Psoas muscle (tissue), 8 donors: ENCODE data around the gene CLEC11A. TPM values are rescaled to one million over a fixed set of nuclear protein-coding genes. Genes with fewer than 3 reads are reported as not detected.

ENCODE experiments used
- ATAC-seq, 4 donors: fragments of 200-7000 bp; cut with Tn5 transposase; one replicate each; pipeline ENCODE4 v1.9.1; 2020; ENCODE audit warnings: moderate library complexity in 3 of 4, mild to moderate bottlenecking in 2 of 4
- DNase-seq, 2 donors: peaks; one replicate each; pipeline ENCODE4 v3.0.0-alpha.2; 2020
- H3K27ac ChIP-seq: fragments of 200-600 bp; one replicate; pipeline ENCODE4 v1.8.0; 2022
- H3K27me3 ChIP-seq, 3 donors: fragments of 200-600 bp in 1 of 3; one replicate each; pipeline versions ENCODE4 v1.6.1 to v1.8.0; 2013 to 2022; ENCODE audit warnings: low read length in 2 of 3, mild to moderate bottlenecking in 2 of 3, moderate library complexity in 1 of 3; ENCODE audit not compliant: insufficient read depth in 3 of 3
- H3K36me3 ChIP-seq, 2 donors: fragments of 200-600 bp in 1 of 2; one replicate each; pipeline versions ENCODE4 v1.6.1 to v1.8.0; 2013 to 2022; ENCODE audit warnings: low read depth in 1 of 2, mild to moderate bottlenecking in 1 of 2, moderate library complexity in 1 of 2; ENCODE audit not compliant: insufficient read depth in 1 of 2
- H3K4me1 ChIP-seq: fragments of 200-600 bp; one replicate; pipeline ENCODE4 v1.8.0; 2022
- H3K4me3 ChIP-seq: fragments of 200-600 bp; one replicate; pipeline ENCODE4 v1.8.0; 2022; ENCODE audit warnings: mild to moderate bottlenecking
- H3K9me3 ChIP-seq: fragments of 200-600 bp; one replicate; pipeline ENCODE4 v1.8.0; 2022
- CTCF ChIP-seq: fragments of 200-600 bp; IDR thresholded peaks from one replicate; pipeline ENCODE4 v1.8.0; 2022; ENCODE audit warnings: antibody characterized with exemption
- WGBS, 3 donors: extraction: QIAGEN DNeasy Blood & Tissue Kit; methylation state at CpG; one replicate each; pipeline versions ENCODE4 v1.1.6 to v1.1.7; 2013; 5-methylcytosine and 5-hydroxymethylcytosine counted together
- intact Hi-C, 2 donors: fragments of 100-400 bp; cut with DNase I; formaldehyde crosslinking; loops; one replicate each; pipeline versions ENCODE4 v1.11.0 to v1.14.2; 2022
- polyA plus RNA-seq, 3 donors: library from polyadenylated mRNA; stranded (reverse); fragments of 200-250 nt; gene quantifications; one replicate each; pipeline ENCODE4 v1.2.3, GENCODE V29; 2013
- total RNA-seq, 4 donors: library from RNA; stranded (reverse); fragmentation: NEBNext Ultra II Directional in 2 of 4; extraction: Animal tissue kit (Norgen Biotek cat#: 25700) in 2 of 4; gene quantifications; one replicate each; pipeline versions ENCODE4 v1.2.1 to v1.2.4, GENCODE V29; 2021 to 2023
- donor health status: healthy with polysubstance abuse.
- donor health status: DM: no; HTN: no; CAD: no; lungs with moderate emphysema.
- donor health status: Bipolar disorder and iron deficiency.
- donor health status: healthy.
- donor health status: DM: yes; HTN: yes; CAD: no.
- donor health status: DM: no; HTN: no; CAD: no.
- donor health status: DM: no; HTN: no; CAD: no.
- donor health status: DM: yes; HTN: yes; CAD: no.

The CLEC11A gene
- total and polyA plus RNA-seq, 7 donors: 0.83 to 4.5 (median 1.7) TPM

- 32 to 42% (median 35%) methylated on average over 9 of the region's 9 CpGs for WGBS, 3 donors
- Histone ChIP-seq H3K9me3 (no peaks in the 10 kb centered on the region), H3K36me3 (no peaks in the 10 kb centered on the region), H3K27ac (peak overlapping the region; percentile 16), H3K4me1 (no peaks in the 10 kb centered on the region), H3K27me3 (peaks cover 0 to 73% (median 27%) of the 10 kb centered on the region in 3 donors), H3K4me3 (peak overlapping the region; percentile 67)
- DNase-seq (no peak), ATAC-seq (no peak)
- intact Hi-C loops: no loop called here
- no peak for TF ChIP-seq CTCF
Measured at GRCh38 chr19:50725911-50726230, 2.7 kb downstream of the CLEC11A start.

GRCh38 chr19:50728084-50728737 is 5.0 kb downstream of the CLEC11A start:
- intact Hi-C loops: no loop called here
- peaks cover 0 to 56% (median 27%) of the 10 kb centered on the region in 3 donors for H3K27me3 ChIP-seq
- no peak for TF ChIP-seq CTCF
- H3K4me3 ChIP-seq: no peak overlapping the region
- 12 to 17% (median 14%) methylated on average over 36 to 39 of the region's 39 CpGs for WGBS, 3 donors
- no peaks in the 10 kb centered on the region for H3K9me3 ChIP-seq
- DNase-seq (peak; percentile 74 to 78), ATAC-seq (peak in 3 of 4 donors; percentile 15 to 55 (median 37))
- H3K4me1 ChIP-seq: no peaks in the 10 kb centered on the region
- H3K36me3 ChIP-seq: no peaks in the 10 kb centered on the region
- H3K27ac ChIP-seq: peak overlapping the region; percentile 23

GRCh38 chr19:50729894-50730293 is 6.7 kb downstream of the CLEC11A start:
- no peak overlapping the region for H3K27ac ChIP-seq
- H3K4me1 ChIP-seq: no peaks in the 10 kb centered on the region
- DNase-seq (no peak), ATAC-seq (no peak)
- H3K27me3 ChIP-seq: peaks cover under 1 to 39% (median 15%) of the 10 kb centered on the region in 3 donors
- WGBS, 3 donors: 76 to 82% (median 77%) methylated on average over 5 of the region's 5 CpGs
- no peaks in the 10 kb centered on the region for H3K36me3 ChIP-seq
- no peak overlapping the region for H3K4me3 ChIP-seq
- intact Hi-C loops: no loop called here
- no peak for TF ChIP-seq CTCF
- H3K9me3 ChIP-seq: no peaks in the 10 kb centered on the region

GRCh38 chr19:50735869-50736268 is 12.7 kb downstream of the CLEC11A start:
- Histone ChIP-seq H3K36me3 (no peaks in the 10 kb centered on the region), H3K9me3 (no peaks in the 10 kb centered on the region), H3K27ac (no peak overlapping the region), H3K27me3 (peaks cover 3 to 33% (median 6%) of the 10 kb centered on the region in 3 donors), H3K4me1 (no peaks in the 10 kb centered on the region), H3K4me3 (no peak overlapping the region)
- 45 to 52% (median 47%) methylated on average over 7 of the region's 7 CpGs for WGBS, 3 donors
- intact Hi-C loops: no loop called here
- TF ChIP-seq CTCF: no peak
- DNase-seq (no peak), ATAC-seq (no peak)

- Histone ChIP-seq H3K4me3 (no peak overlapping the region), H3K4me1 (no peaks in the 10 kb centered on the region), H3K27me3 (peaks cover 3 to 30% (median 6%) of the 10 kb centered on the region in 3 donors), H3K27ac (no peak overlapping the region), H3K36me3 (no peaks in the 10 kb centered on the region), H3K9me3 (no peaks in the 10 kb centered on the region)
- intact Hi-C loops: no loop called here
- ATAC-seq: no peak
- TF ChIP-seq CTCF: no peak
- WGBS, 3 donors: 62 to 75% (median 74%) methylated on average over 5 of the region's 5 CpGs
- DNase-seq: no peak
Measured at GRCh38 chr19:50736338-50736737, 13.2 kb downstream of the CLEC11A start.
